Esophagus mucosa (tissue), 1 donor: ENCODE results near the gene ATP5ME. TPM values are rescaled to one million over a fixed set of nuclear protein-coding genes. Genes with fewer than 3 reads are reported as not detected.
"Not testable (repeated sequence)": the region's sequence is repeated elsewhere in the genome, so short reads cannot be mapped to it uniquely, and the experiment has no call there.

ENCODE experiments used
- ATAC-seq: fragments of 200-7000 bp; cut with Tn5 transposase; one replicate; pipeline ENCODE4 v1.9.1; 2020
- total RNA-seq: library from RNA; stranded (reverse); gene quantifications from one replicate; pipeline ENCODE4 v1.2.4, GENCODE V29; 2023
- donor health status: DM: yes; HTN: yes; CAD: no.

The ATP5ME gene
- total RNA-seq, 1 donor from 2014 or later = 344 TPM

- no peak for ATAC-seq
Measured at GRCh38 chr4:654503-654845, 19.6 kb downstream of the ATP5ME start.

DNA sequence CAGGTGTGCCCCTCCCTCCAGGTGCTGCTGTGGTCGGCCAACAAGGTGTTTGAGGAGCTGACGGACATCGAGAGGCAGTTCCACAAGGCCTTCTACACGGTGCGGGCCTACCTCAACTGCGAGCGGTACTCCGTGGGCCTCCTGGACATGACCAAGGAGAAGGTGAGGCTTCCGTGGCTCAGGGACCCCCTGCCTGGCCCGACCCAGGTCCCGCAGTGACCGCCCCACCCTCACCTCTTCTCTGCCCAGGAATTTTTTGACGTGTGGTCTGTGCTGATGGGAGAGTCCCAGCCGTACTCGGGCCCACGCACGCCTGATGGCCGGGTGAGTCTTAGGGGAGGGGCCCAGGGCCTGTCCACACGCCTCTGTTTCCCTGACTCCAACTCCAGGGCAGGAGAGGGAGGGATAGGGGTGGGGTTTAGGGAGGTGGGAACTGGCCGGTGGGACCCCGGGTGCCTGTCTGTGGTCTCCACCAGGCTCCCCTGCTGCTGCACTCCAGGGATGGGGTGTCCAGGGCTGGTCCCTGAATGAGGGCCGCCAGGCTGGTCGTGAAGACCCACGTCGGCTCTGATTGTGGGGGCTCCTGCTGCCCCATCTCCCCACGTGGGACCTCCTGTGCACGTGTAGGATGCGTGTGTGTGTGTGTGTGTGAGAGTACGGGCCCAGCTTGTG is 20.1 kb downstream of the ATP5ME start:
- ATAC-seq = no peak

DNA sequence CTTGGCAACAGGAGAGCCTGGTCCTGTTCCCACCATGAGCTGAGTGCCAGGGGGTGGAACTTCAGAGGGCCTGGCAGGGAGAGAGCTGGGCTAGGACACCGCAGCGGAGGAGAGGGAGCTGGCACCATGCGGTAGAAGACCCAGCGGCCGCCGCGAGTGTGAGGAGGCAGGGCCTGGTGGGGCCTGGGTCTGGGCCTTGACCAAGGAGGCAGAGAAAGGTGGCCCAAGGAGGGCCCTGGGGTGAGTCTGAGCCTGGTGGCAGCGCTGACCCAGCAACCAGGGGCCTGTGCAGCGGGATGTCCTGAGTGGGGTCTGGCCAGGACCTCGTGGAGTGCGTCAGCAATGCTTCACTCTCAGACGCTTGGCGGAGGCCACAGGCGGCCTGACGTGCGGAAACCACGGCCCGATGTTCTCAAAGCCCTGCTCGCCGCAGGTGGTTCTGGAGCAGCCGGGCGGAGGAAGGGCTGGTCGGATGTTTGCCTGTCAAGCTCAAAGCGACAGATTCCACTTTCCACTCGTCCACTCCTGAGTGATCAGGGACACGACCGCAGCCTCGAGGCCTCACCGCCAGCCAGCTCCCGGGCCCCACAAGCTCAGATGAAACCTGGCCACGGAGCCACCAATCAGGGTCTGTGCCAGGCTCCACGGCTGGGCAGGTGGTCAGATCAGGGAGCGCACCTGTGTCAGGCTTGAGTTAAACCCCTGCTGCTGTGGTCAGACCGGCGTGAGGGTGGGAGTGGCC is 20.8 kb downstream of the ATP5ME start:
- no peak for ATAC-seq

GRCh38 chr4:651884-652642 is 22.0 kb downstream of the ATP5ME start:
- no peak for ATAC-seq

DNA sequence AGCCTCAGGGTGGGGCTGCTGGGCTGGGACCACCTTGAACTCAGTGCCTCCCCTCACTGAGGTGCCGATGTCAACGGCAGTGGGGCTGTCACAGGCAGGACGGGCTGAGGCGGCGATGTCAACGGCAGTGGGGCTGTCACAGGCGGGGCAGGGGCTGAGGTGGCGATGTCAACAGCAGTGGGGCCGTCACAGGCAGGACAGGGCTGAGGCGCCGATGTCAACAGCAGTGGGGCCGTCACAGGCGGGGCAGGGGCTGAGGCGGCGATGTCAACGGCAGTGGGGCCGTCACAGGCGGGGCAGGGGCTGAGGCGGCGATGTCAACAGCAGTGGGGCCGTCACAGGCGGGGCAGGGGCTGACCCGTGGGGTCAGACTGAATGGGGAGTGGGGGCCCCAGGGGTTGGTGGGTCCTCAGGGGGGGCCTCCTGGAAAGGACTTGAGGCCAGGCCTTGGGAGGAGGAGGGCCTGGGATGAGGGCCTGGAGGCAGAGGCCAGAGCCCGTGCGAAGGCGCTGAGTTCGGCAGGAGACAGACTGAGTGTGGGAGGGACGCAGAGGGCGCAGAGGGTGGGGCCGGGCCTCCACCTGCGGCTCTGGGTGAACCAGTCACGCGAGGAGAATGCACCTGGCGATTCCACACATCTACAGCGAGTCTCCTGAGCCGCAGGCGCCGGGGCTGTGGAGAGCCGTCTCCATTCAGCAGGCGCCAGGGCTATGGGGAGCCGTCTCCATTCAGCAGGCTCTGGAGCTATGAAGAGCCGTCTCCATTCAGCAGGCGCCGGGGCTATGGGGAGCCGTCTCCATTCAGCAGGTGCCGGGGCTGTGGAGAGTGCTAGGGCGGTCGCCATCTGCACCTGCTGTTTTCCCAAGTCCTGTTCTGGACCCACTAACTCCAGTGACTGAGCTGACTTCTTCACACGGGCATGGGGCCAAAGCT is 22.9 kb downstream of the ATP5ME start:
- peak; percentile 57 for ATAC-seq

- ATAC-seq = no peak
Measured at GRCh38 chr4:650461-650860, 23.6 kb downstream of the ATP5ME start.

DNA sequence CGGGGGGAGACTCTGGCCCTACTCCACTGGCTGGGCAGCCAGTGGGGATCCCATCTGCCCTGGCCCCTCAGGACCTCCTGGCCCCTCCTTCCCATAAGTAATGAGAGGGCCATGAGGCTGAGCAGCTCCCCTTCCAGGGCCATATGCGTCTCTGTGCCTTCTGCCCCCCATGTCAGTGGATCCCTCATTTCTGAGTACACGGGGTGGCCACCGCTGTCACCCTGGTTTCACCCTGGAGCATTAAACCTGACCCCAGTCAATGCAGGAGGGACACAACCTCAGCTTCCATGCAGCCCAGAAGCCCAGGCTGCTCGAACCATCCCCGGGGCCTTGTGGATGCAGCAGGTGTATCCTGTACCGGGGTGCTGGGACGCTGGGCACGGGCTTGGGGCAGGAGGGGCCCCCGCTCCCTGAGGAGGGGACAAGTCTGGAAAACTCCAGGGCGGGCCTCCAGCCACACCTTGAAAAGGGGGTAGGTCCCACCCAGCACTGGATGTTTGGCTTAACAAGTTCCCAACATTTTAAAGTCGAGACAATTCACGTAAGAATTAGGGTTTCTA is 24.2 kb downstream of the ATP5ME start:
- no peak for ATAC-seq

GRCh38 chr4:649293-649625 is 24.8 kb downstream of the ATP5ME start:
- no peak for ATAC-seq

- no peak for ATAC-seq
Measured at GRCh38 chr4:648579-649292, 25.3 kb downstream of the ATP5ME start.

GRCh38 chr4:647481-647880 is 26.6 kb downstream of the ATP5ME start:
- no peak for ATAC-seq

DNA sequence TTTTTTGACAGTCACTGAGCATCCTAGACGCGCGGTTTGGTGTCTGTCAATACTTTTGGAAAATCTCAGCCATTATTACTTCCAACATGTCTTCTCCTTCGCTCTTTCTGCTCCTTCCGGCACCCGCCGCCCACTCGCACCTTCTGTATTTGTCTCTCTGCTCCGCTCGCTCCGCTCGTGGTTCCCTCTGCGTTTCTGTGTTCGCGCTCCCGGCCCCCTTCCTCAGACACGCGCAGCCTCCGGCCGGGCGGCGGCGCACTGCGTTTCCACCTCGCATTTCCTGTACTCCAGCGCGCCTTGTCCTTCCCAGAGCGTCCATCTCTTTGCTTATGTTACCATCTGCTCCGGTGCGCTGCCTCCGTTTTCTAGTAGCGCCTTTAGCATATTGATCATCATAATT is 27.6 kb downstream of the ATP5ME start:
- ATAC-seq = no peak

DNA sequence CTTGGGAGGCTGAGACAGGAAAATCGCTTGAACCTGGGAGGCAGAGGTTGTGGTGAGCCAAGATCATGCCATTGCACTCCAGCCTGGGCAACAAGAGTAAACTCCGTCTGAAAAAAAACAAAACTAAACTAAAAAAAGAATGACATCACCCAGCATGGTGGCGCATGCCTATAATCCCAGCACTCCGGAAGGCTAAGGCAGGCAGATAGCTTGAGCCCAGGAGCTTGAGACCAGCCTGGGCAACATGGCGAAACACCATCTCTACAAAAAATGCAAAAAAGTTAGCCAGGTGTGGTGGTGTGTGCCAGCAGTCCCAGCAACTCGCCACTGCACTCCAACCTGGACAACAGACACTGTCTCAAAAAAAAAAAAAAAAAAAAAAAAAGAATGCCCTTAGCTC is 31.7 kb downstream of the ATP5ME start:
- ATAC-seq = not testable (repeated sequence)

DNA sequence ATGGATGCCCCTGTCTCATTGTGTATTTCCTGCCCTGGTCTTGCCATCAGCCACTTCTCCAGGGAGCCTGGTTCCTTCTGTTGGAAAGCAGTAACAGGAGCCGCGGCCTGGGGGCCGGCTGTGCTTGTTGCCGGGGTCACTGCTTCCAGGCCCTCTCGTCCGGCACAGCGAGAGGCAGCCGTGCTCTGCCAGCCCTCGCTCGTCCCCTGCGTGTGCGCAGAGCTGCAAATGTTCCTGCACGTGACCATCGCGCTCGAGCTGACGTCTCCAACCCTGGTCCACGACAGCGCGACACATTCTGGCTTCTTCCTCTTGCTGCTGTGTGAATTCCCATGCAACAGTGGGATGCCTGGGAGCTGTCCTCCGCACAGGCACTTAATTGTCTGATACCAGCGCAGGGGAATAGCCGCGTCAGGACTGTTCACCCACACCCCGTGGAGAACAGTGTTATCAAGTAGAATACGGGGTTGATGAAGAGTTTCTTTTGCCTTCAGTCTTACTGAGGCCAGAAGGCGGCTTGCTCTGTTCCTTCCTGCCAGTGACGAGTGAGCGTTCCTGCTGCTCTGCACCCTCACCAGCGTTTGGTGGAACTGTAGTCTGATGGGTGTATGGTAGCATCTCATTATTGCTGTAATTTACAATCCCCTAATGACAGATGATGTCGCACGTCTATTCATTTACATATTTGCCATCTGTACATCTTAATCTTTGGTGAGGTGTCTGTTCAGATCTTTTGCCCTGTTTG is 36.4 kb downstream of the ATP5ME start:
- ATAC-seq = no peak

GRCh38 chr4:636628-637159 is 37.4 kb downstream of the ATP5ME start:
- ATAC-seq = no peak

DNA sequence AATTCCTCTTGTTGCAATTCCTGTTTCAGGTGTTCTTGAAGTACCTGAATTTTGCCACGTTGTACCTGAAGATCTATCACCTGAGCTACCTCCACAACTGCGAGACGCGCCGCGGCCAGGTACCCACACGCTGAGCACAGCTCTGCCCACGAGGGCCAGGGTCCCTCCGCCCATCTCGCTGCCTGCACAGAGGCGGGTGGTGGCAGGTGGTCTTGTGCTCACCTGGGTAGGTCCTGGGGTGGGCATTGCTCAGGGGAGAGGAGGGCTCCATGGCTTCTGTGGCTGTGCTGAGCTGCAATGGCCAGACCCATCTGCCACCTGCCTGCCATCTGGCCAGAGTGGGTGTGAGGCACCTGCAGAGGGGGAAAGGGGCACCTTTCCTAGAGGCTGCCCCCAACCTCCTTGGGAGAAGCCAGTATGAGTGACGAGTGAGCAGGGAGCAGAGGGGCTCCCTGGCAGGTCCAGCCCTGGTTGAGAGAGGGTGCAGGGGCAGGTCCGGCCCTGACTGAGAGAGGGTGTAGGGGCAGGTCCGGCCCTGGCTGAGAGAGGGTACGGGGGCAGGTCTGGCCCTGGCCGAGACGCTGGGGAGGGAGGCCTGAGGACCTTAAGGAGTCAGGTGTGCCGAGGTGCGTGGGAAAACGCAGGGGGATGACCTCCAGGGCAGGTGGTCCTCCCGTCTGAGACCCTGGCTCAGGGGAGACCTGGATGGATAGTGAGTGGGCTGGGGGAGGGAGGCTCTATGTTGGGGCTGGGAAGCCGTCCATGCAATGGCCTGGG is 38.0 kb downstream of the ATP5ME start:
- ATAC-seq = no peak

DNA sequence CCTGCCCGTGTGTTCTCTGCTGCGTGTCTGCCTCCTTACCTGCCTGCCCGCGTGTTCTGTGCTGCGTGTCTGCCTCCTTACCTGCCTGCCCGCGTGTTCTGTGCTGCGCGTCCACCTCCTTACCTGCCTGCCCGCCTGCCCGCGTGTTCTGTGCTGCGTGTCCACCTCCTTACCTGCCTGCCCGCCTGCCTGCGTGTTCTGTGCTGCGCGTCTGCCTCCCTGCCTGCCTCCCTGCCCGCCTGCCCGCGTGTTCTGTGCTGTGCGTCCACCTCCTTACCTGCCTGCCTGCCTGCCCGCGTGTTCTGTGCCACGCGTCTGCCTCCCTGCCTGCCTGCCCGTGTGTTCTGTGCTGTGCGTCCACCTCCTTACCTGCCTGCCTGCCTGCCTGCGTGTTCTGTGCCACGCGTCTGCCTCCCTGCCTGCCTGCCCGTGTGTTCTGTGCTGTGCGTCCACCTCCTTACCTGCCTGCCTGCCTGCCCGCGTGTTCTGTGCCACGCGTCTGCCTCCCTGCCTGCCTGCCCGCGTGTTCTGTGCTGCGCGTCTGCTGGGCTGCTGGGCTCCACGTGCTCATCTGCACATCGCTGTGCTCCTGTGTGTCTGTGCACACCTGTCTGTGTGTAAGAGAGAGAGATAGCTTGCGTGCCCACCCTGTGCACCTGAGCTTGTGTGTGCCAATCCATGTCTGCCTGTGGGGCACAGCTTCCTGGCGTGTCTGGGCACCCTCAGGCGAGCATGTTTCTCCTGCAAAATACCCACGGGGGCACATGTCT is 38.8 kb downstream of the ATP5ME start:
- not testable (repeated sequence) for ATAC-seq

DNA sequence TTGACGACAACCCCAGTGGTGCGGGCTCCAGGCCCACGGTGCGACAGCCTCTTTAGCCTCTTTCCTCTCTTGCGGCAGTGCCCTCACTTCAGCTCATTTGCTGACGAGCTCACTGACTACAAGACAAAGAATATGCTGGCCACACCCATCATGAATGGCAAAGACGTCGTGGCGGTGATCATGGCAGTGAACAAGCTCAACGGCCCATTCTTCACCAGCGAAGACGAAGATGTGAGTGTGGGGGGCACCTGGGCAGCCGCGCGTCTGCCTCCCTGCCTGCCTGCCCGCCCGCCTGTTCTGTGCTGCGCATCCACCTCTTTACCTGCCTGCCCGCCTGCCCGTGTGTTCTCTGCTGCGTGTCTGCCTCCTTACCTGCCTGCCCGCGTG is 39.5 kb downstream of the ATP5ME start:
- no peak for ATAC-seq

GRCh38 chr4:633976-634598 is 40.0 kb downstream of the ATP5ME start:
- ATAC-seq = peak; percentile 8

DNA sequence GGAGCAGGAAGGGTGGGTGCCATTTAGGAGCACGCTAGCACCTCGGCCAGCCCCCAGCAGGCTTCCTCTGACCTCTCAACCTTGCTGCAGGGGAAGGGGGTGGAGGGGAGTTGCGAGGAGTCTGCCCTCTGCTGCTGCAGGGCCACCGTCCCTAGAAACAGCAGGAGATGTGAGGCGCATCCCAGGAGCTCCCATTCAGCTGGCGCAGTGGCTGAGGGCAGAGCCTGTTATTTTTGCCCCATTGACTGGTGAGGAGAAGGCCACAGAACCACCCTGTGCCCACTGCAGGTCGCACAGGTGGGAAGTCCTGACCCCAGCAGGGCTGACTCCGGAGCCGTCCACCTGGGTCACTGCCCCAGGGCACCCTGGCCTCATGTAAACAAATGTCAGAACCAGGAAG is 40.7 kb downstream of the ATP5ME start:
- no peak for ATAC-seq
